Lower leg skin (tissue), 3 donors: ENCODE data around the gene KISS1.

Experiments
- CTCF ChIP-seq, 3 donors: fragments of 450-650 bp; IDR thresholded peaks; one replicate each; pipeline ENCODE4 v1.5.1; 2016; ENCODE audit warnings: antibody characterized with exemption in 3 of 3, mild to moderate bottlenecking in 3 of 3, moderate library complexity in 2 of 3
- POLR2A ChIP-seq, 2 donors: fragments of 450-650 bp; IDR thresholded peaks; one replicate each; pipeline ENCODE4 v1.6.1; 2016 to 2017; ENCODE audit warnings: antibody characterized with exemption in 2 of 2, mild to moderate bottlenecking in 1 of 2, moderate library complexity in 1 of 2

- TF ChIP-seq CTCF (IDR thresholded peaks at IDR 0.05) (no peak), POLR2A (IDR thresholded peaks at IDR 0.05) (no peak)
Observed at GRCh38 chr1:204221271-204221670, 25.0 kb upstream of the KISS1 start.
